H1 (cell line): ENCODE data around the gene KLF16. TPM values are rescaled to one million over a fixed set of nuclear protein-coding genes. Genes with fewer than 3 reads are reported as not detected.

Source experiments
- CTCF ChIA-PET: fragments of 300-600 bp; sonication (Branson Sonifier 250); formaldehyde crosslinking; loops from one replicate; lab custom pipeline; 2021; ENCODE audit not compliant: partially characterized antibody; lab: Charles Lee
- POLR2A ChIA-PET: fragments of 300-600 bp; sonication (Branson Sonifier 250); formaldehyde crosslinking; loops from one replicate; lab custom pipeline; 2021; ENCODE audit warnings: inconsistent platforms; ENCODE audit not compliant: partially characterized antibody; lab: Charles Lee
- DNase-seq, 2 experiments: peaks; one replicate each; pipeline versions ENCODE4 v3.0.0 to v3.0.0-alpha.2; 2010 to 2022; ENCODE audit warnings: low spot score in 2 of 2, low read depth in 1 of 2, mixed read lengths in 1 of 2
- FAIRE-seq: peaks from 2 replicates; lab custom pipeline; 2011; peaks lifted over from hg19 to GRCh38; lab: Jason Lieb, UNC
- H2AFZ ChIP-seq: 2 replicates; pipeline ENCODE4 v1.8.1; 2012; ENCODE audit warnings: low read length, inconsistent platforms
- H2AK5ac ChIP-seq: 2 replicates; pipeline ENCODE4 v1.6.1; 2013; ENCODE audit warnings: low read depth, low read length
- H2BK120ac ChIP-seq: replicated peaks from 2 replicates; pipeline ENCODE3; 2013; ENCODE audit warnings: low read depth, low read length, inconsistent platforms
- H2BK12ac ChIP-seq: 2 replicates; pipeline ENCODE4 v1.6.1; 2013; ENCODE audit warnings: low read depth, low read length
- H2BK15ac ChIP-seq: 2 replicates; pipeline ENCODE4 v1.6.1; 2013; ENCODE audit warnings: low read length
- H2BK20ac ChIP-seq: 2 replicates; pipeline ENCODE4 v1.6.1; 2013; ENCODE audit warnings: low read length
- H2BK5ac ChIP-seq: 2 replicates; pipeline ENCODE4 v1.6.1; 2013; ENCODE audit warnings: low read depth, low read length
- H3K14ac ChIP-seq: 2 replicates; pipeline ENCODE4 v1.6.1; 2013; ENCODE audit warnings: inconsistent platforms; ENCODE audit not compliant: insufficient read length
- H3K18ac ChIP-seq: 2 replicates; pipeline ENCODE4 v1.6.1; 2013; ENCODE audit warnings: low read length; ENCODE audit errors: extremely low read depth
- H3K23ac ChIP-seq: 2 replicates; pipeline ENCODE4 v1.6.1; 2013; ENCODE audit warnings: inconsistent platforms; ENCODE audit not compliant: insufficient read length
- H3K23me2 ChIP-seq: 2 replicates; pipeline ENCODE4 v1.6.1; 2013; ENCODE audit warnings: low read depth, low read length
- H3K27ac ChIP-seq: 2 replicates; pipeline ENCODE4 v1.6.1; 2011; ENCODE audit warnings: low read depth, low read length, inconsistent platforms
- H3K27me3 ChIP-seq, 4 experiments: replicated peaks in 1 of 4; 1 replicate in 1 of 4; 2 replicates in 3 of 4; pipeline versions ENCODE4 v1.6.1 to v1.8.1; 2011 to 2013; ENCODE audit warnings: low read length in 3 of 4, mild to moderate bottlenecking in 3 of 4, inconsistent platforms in 2 of 4, mixed read lengths in 2 of 4, moderate library complexity in 1 of 4; ENCODE audit not compliant: control insufficient read depth in 3 of 4, insufficient read depth in 3 of 4; ENCODE audit errors: extremely low read depth in 1 of 4
- H3K36me3 ChIP-seq, 4 experiments: 2 replicates each; pipeline versions ENCODE4 v1.6.1 to v1.8.1; 2011 to 2013; ENCODE audit warnings: mild to moderate bottlenecking in 4 of 4, low read length in 3 of 4, moderate library complexity in 2 of 4, control low read depth in 1 of 4, inconsistent platforms in 1 of 4; ENCODE audit not compliant: insufficient read depth in 4 of 4, control insufficient read depth in 2 of 4
- H3K4ac ChIP-seq: replicated peaks from 2 replicates; pipeline ENCODE3; 2013; ENCODE audit warnings: low read length, low read depth, mixed read lengths, inconsistent platforms; ENCODE audit not compliant: insufficient read length
- H3K4me1 ChIP-seq, 4 experiments: replicated peaks in 1 of 4; 1 replicate in 1 of 4; 2 replicates in 3 of 4; pipeline versions ENCODE4 v1.6.1 to v1.8.1; 2011 to 2013; ENCODE audit warnings: low read length in 3 of 4, inconsistent platforms in 2 of 4, mixed read lengths in 1 of 4; ENCODE audit not compliant: insufficient read depth in 4 of 4, control insufficient read depth in 3 of 4
- H3K4me2 ChIP-seq, 2 experiments: 2 replicates each; pipeline versions ENCODE4 v1.6.1 to v1.8.1; 2011 to 2013; ENCODE audit warnings: low read depth in 2 of 2, low read length in 2 of 2, control low read depth in 1 of 2, inconsistent platforms in 1 of 2, mild to moderate bottlenecking in 1 of 2; ENCODE audit not compliant: insufficient read depth in 1 of 2
- H3K4me3 ChIP-seq, 4 experiments: fragments of 200-600, 300-600 bp in 1 of 4; sonication (generic), shearing (Covaris generic), sonication (Bioruptor Twin) in 1 of 4; 2 replicates each; pipeline versions ENCODE4 v1.5.1 to v1.8.1; 2011 to 2016; ENCODE audit warnings: low read length in 4 of 4, low read depth in 3 of 4, control low read depth in 2 of 4, inconsistent platforms in 2 of 4, mild to moderate bottlenecking in 2 of 4, mixed read lengths in 1 of 4, moderate library complexity in 1 of 4; ENCODE audit not compliant: insufficient read depth in 2 of 4; ENCODE audit errors: extremely low read depth in 1 of 4
- H3K56ac ChIP-seq: replicated peaks from 2 replicates; pipeline ENCODE3; 2013; ENCODE audit warnings: low read depth, mild to moderate bottlenecking, mixed read lengths, low read length, inconsistent platforms; ENCODE audit not compliant: insufficient read length
- H3K79me1 ChIP-seq: 2 replicates; pipeline ENCODE4 v1.6.1; 2013; ENCODE audit warnings: low read depth, low read length, control low read depth
- H3K79me2 ChIP-seq, 2 experiments: 2 replicates each; pipeline versions ENCODE4 v1.6.1 to v1.8.1; 2012 to 2013; ENCODE audit warnings: low read length in 2 of 2, mild to moderate bottlenecking in 2 of 2, inconsistent platforms in 1 of 2; ENCODE audit not compliant: insufficient read depth in 2 of 2, control insufficient read depth in 1 of 2
- H3K9ac ChIP-seq, 4 experiments: replicated peaks in 1 of 4; 1 replicate in 1 of 4; 2 replicates in 3 of 4; pipeline versions ENCODE4 v1.6.1 to v1.8.1; 2011 to 2013; ENCODE audit warnings: low read depth in 3 of 4, low read length in 3 of 4, control low read depth in 2 of 4, mild to moderate bottlenecking in 2 of 4, moderate library complexity in 2 of 4, inconsistent platforms in 1 of 4; ENCODE audit errors: extremely low read depth in 1 of 4
- H3K9me3 ChIP-seq, 2 experiments: 2 replicates each; pipeline versions ENCODE4 v1.6.1 to v1.8.1; 2012 to 2013; ENCODE audit warnings: mild to moderate bottlenecking in 2 of 2, moderate library complexity in 2 of 2, control low read depth in 1 of 2, inconsistent platforms in 1 of 2, low read depth in 1 of 2, low read length in 1 of 2, mixed read lengths in 1 of 2; ENCODE audit not compliant: insufficient read depth in 2 of 2
- H4K20me1 ChIP-seq, 2 experiments: replicated peaks in 1 of 2; 2 replicates each; pipeline versions ENCODE3 to v1.8.1; 2011 to 2013; ENCODE audit warnings: inconsistent platforms in 2 of 2, low read length in 2 of 2, mild to moderate bottlenecking in 1 of 2; ENCODE audit not compliant: insufficient read depth in 2 of 2, control insufficient read depth in 1 of 2
- H4K5ac ChIP-seq: 2 replicates; pipeline ENCODE4 v1.6.1; 2013; ENCODE audit warnings: low read length, low read depth, mixed read lengths, inconsistent platforms; ENCODE audit not compliant: insufficient read length
- H4K8ac ChIP-seq: 2 replicates; pipeline ENCODE4 v1.8.0; 2013; ENCODE audit warnings: mild to moderate bottlenecking, moderate library complexity, low read length, inconsistent platforms; ENCODE audit not compliant: insufficient read depth; ENCODE audit errors: extremely low read depth
- H4K91ac ChIP-seq: replicated peaks from 2 replicates; pipeline ENCODE3; 2013; ENCODE audit warnings: low read length, mixed read lengths, inconsistent platforms; ENCODE audit not compliant: insufficient read length
- TAF7 ChIP-seq: optimal IDR thresholded peaks from 2 replicates; pipeline ENCODE3; 2011; ENCODE audit warnings: low read depth, mild to moderate bottlenecking, inconsistent platforms, low read length, moderate library complexity, borderline replicate concordance
- WGBS, 2 experiments: shearing (Covaris generic) in 1 of 2; methylation state at CpG; one replicate each; pipeline versions ENCODE4 v1.1.6 to v1.1.7; 2013 to 2015; ENCODE audit warnings: low lambda C conversion rate in 2 of 2, mixed read lengths in 2 of 2, inconsistent platforms in 1 of 2, low coverage in 1 of 2, missing lambda C conversion rate in 1 of 2; ENCODE audit not compliant: insufficient replicate concordance in 2 of 2, insufficient coverage in 1 of 2, insufficient read length in 1 of 2; ENCODE audit errors: extremely low coverage in 1 of 2, missing lambda C conversion rate in 1 of 2; 5-methylcytosine and 5-hydroxymethylcytosine counted together
- polyA plus RNA-seq, 7 experiments: library from polyadenylated mRNA; depleted of rRNA in 3 of 7; stranded (reverse) in 5 of 7; unstranded in 2 of 7; fragments of >200 nt in 5 of 7; fragments of 200-250 nt in 2 of 7; gene quantifications; 1 replicate in 5 of 7; 2 replicates in 1 of 7; 4 replicates in 1 of 7; pipeline versions ENCODE4 v1.2.1 to v1.2.3, GENCODE V29; 2011 to 2013; ENCODE audit warnings: missing spikeins in 2 of 7, mixed read lengths in 2 of 7
- total RNA-seq: library from RNA; stranded (reverse); fragmentation: NEBNext Ultra II Directional; extraction: Animal tissue kit (Norgen Biotek cat#: 25700); gene quantifications from 2 replicates; pipeline ENCODE4 v1.2.1, GENCODE V29; 2021
- TF ChIP-seq, protein P1 (sequence below): IDR thresholded peaks from 2 replicates; pipeline ENCODE4 v1.6.1; 2012; ENCODE audit warnings: inconsistent platforms

The KLF16 gene
- total and polyA plus RNA-seq, 2 of the 8 experiments (the other 6 are each of a cell fraction or from before 2014, with no cell fraction given), result 14.3 to 45.9 TPM

DNA sequence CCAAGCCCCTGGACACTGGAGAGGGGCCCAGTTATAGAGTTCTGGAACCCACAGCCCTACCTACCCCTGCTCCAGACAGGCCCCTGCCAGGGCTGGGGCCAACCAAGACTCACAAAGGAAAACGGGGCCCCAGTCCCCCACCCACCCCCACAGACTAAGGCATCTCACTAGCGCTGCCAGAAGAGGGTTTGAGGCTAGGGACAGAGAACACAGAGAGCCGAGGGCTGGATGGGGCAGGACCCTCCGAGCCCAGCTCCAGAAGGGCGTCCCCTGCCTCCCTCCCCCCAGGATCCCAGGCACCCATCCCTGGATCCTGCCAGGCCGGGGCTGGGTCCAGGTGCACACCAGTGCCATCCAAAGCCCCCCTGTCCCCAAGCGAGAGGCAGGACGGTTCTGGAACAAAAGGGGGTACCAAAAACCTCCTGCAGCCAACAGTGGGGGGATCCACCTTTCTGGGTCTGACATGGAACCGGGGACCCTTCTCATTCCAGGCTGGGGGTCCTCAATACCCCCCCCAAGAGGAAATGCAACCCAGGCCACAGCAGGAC lies 10.7 kb downstream of the KLF16 start:
- no peaks in the 10 kb centered on the region for H3K9me3 ChIP-seq
- H2BK20ac ChIP-seq, result no peak overlapping the region
- H2BK5ac ChIP-seq, result no peak overlapping the region; the same call in 1 of the 2 replicates
- WGBS, 2 experiments, result 90% methylated on average over 7 of the region's 9 CpGs; no CpG with 5 or more reads in 1 of the 2 experiments
- H3K18ac ChIP-seq, result no peak overlapping the region
- H3K4me2 ChIP-seq, result 0 out of 4 replicates have a peak overlapping the region, but pooled peaks have one; percentile 37 to 58
- H2AFZ ChIP-seq, result no peak overlapping the region
- peaks cover 6% of the 10 kb centered on the region; the same call in 1 of the 2 replicates for H3K23me2 ChIP-seq
- H3K14ac ChIP-seq, result no peak overlapping the region
- FAIRE-seq (no peak), DNase-seq (no peak)
- no peak overlapping the region for H3K23ac ChIP-seq
- no peaks in the 10 kb centered on the region for H3K27me3 ChIP-seq
- CTCF ChIA-PET, result interaction anchor here (0.6 to 2.1 kb wide), 10 partner anchors 11 to 1431 kb away, joined by 3 to 5 read pairs (median 3); no protein-coding TSS in a partner anchor
- no peak overlapping the region for H3K4me3 ChIP-seq
- no peak overlapping the region for H2BK120ac ChIP-seq
- no peak overlapping the region for H3K4ac ChIP-seq
- H4K5ac ChIP-seq, result no peak overlapping the region
- H4K20me1 ChIP-seq, result peaks cover 14% of the 10 kb centered on the region in 2 experiments
- peaks cover 3 to 29% of the 10 kb centered on the region in 2 experiments for H3K79me2 ChIP-seq
- no peak overlapping the region for H3K56ac ChIP-seq
- H2BK15ac ChIP-seq, result no peak overlapping the region
- no peaks in the 10 kb centered on the region for H3K36me3 ChIP-seq
- peaks cover 6% of the 10 kb centered on the region for H3K79me1 ChIP-seq
- H4K91ac ChIP-seq, result no peak overlapping the region
- no peak overlapping the region for H3K9ac ChIP-seq
- no peak overlapping the region; the same call in 1 of the 2 replicates for H4K8ac ChIP-seq
- H2BK12ac ChIP-seq, result no peak overlapping the region
- no peak overlapping the region for H3K27ac ChIP-seq
- POLR2A ChIA-PET, result interaction anchor here (0.8 to 1.3 kb wide), 4 partner anchors 12 to 15 kb away, joined by 3 to 4 read pairs (median 4); no protein-coding TSS in a partner anchor
- peaks cover 0 to 38% (median 31%) of the 10 kb centered on the region in 4 experiments; a peak in 6 of 7 replicates for H3K4me1 ChIP-seq
- no peak overlapping the region for H2AK5ac ChIP-seq
- TF ChIP-seq TAF7, result no peak
- TF ChIP-seq, protein P1, sequence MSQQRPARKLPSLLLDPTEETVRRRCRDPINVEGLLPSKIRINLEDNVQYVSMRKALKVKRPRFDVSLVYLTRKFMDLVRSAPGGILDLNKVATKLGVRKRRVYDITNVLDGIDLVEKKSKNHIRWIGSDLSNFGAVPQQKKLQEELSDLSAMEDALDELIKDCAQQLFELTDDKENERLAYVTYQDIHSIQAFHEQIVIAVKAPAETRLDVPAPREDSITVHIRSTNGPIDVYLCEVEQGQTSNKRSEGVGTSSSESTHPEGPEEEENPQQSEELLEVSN, result no peak
